Measurements from ENCODE around the gene FOXS1. TPM values are rescaled to one million over a fixed set of nuclear protein-coding genes. Genes with fewer than 3 reads are reported as not detected.
"Not testable (repeated sequence)": the region's sequence is repeated elsewhere in the genome, so short reads cannot be mapped to it uniquely, and the experiment has no call there.

Gene FOXS1
- polyA plus RNA-seq, 6 donors from 2014 or later = not detected

DNA sequence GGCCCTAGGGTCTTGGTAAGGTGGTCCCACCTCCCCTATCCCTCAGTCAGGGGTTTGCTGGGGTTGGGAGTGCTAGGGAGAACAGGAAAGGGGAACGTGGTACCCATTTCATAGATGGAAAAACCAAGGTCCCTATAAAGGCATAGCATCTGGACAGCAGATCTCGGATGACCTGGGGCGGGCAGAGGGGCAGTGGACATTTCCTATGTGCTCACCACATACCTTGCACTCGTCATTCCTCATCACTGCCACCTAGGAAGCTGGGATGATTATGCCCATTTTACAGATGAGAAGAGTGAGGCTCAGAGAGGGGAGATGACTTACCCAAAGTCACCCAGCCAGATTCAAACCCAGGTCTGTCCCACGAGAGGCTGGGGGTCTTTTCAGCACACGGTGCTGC lies 14.2 kb downstream of the FOXS1 start:
- peaks cover 0 to 5% (median 4%) of the 10 kb centered on the region in 3 donors for H3K4me1 Mint-ChIP-seq
- peak overlapping the region in 1 of 6 donors; percentile 44 for H3K27ac Mint-ChIP-seq
- DNase-seq (no peak), ATAC-seq (ENCODE audit: low read depth in 2 of 2) (no peak)
- H3K27me3 Mint-ChIP-seq = no peaks in the 10 kb centered on the region
- H3K4me3 Mint-ChIP-seq = no peak overlapping the region
- no peaks in the 10 kb centered on the region for H3K36me3 Mint-ChIP-seq
- no peaks in the 10 kb centered on the region for H3K9me3 Mint-ChIP-seq

GRCh38 chr20:31830406-31830981 lies 14.9 kb downstream of the FOXS1 start:
- DNase-seq = no peak
- Mint-ChIP-seq H3K9me3 (no peaks in the 10 kb centered on the region), H3K36me3 (no peaks in the 10 kb centered on the region), H3K27me3 (no peaks in the 10 kb centered on the region), H3K4me1 (no peaks in the 10 kb centered on the region), H3K4me3 (no peak overlapping the region), H3K27ac (no peak overlapping the region)
- no peak for ATAC-seq (ENCODE audit: low read depth in 2 of 2)

DNA sequence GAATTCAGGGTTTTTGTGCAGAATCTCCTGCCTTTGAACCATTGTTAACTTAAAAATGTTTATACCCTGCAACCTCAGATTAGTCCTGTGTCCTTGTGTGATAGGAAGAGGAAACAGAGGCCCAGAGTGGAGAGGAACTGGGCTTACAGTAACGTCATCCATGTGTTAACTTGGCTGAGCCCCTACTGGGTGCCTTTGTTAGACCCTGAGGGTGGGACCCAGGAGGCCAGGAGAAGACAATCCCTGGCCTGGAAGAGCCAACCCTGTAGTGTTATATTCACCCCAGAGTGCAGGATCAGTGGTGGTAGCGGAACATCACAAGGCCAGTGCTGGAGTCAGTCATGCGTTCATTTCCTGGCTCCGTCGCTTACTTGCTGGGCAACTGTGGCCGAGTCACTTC lies 15.7 kb downstream of the FOXS1 start:
- H3K4me3 Mint-ChIP-seq = no peak overlapping the region
- H3K27ac Mint-ChIP-seq = peak overlapping the region in 1 of 6 donors; percentile 60
- H3K27me3 Mint-ChIP-seq = no peaks in the 10 kb centered on the region
- no peaks in the 10 kb centered on the region for H3K36me3 Mint-ChIP-seq
- H3K9me3 Mint-ChIP-seq = no peaks in the 10 kb centered on the region
- DNase-seq (no peak), ATAC-seq (ENCODE audit: low read depth in 2 of 2) (no peak)
- no peaks in the 10 kb centered on the region for H3K4me1 Mint-ChIP-seq

GRCh38 chr20:31828016-31828415 lies 17.4 kb downstream of the FOXS1 start:
- not testable (repeated sequence) for ATAC-seq (ENCODE audit: low read depth in 2 of 2); H3K4me3 Mint-ChIP-seq; H3K9me3 Mint-ChIP-seq; H3K36me3 Mint-ChIP-seq; DNase-seq; H3K27ac Mint-ChIP-seq; H3K27me3 Mint-ChIP-seq; H3K4me1 Mint-ChIP-seq

DNA sequence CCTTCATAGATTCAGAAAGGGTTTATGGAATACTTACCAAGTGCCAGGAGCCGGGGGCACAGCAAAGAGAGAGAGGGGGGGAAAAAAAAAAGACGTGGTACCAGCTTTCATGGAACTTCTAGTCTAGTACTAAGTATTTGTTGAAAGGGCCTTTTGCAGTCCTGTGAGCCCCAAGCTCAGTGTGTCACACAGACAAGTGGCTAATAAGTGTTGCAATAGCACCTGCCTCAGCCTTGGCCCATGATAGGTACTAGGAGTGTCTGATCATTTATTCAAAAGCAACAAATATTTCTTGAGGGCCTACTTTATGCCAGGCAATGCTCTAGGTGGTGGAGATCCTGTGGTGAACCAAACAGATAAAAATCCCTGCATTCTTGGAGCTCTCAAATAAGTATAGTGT lies 18.3 kb downstream of the FOXS1 start:
- Mint-ChIP-seq H3K36me3 (no peaks in the 10 kb centered on the region), H3K9me3 (no peaks in the 10 kb centered on the region), H3K4me1 (peaks cover 0 to 10% (median 4%) of the 10 kb centered on the region in 3 donors), H3K27me3 (peaks cover 0 to 5% (median 0%) of the 10 kb centered on the region in 3 donors), H3K27ac (no peak overlapping the region), H3K4me3 (no peak overlapping the region)
- DNase-seq (no peak), ATAC-seq (ENCODE audit: low read depth in 2 of 2) (no peak)

- no peaks in the 10 kb centered on the region for H3K36me3 Mint-ChIP-seq
- H3K27me3 Mint-ChIP-seq = peaks cover 0 to 11% (median 0%) of the 10 kb centered on the region in 3 donors
Measured at GRCh38 chr20:31826074-31826473, 19.3 kb downstream of the FOXS1 start.

GRCh38 chr20:31824554-31825313 lies 20.7 kb downstream of the FOXS1 start:
- ATAC-seq (ENCODE audit: low read depth in 2 of 2) = no peak
- H3K4me3 Mint-ChIP-seq = no peak overlapping the region
- no peaks in the 10 kb centered on the region for H3K9me3 Mint-ChIP-seq
- peaks cover 0 to 11% (median 4%) of the 10 kb centered on the region in 3 donors for H3K4me1 Mint-ChIP-seq
- no peak for DNase-seq
- no peak overlapping the region for H3K27ac Mint-ChIP-seq
- H3K27me3 Mint-ChIP-seq = peaks cover 0 to 11% (median 0%) of the 10 kb centered on the region in 3 donors
- H3K36me3 Mint-ChIP-seq = no peaks in the 10 kb centered on the region

More at GRCh38 chr20:31826074-31826473, 19.3 kb downstream of the FOXS1 start:
- H3K4me1 Mint-ChIP-seq = peaks cover 0 to 11% (median 4%) of the 10 kb centered on the region in 3 donors
- H3K4me3 Mint-ChIP-seq = no peak overlapping the region
- no peak overlapping the region for H3K27ac Mint-ChIP-seq
- no peak for ATAC-seq (ENCODE audit: low read depth in 2 of 2)
- H3K9me3 Mint-ChIP-seq = no peaks in the 10 kb centered on the region
- DNase-seq = no peak

DNA sequence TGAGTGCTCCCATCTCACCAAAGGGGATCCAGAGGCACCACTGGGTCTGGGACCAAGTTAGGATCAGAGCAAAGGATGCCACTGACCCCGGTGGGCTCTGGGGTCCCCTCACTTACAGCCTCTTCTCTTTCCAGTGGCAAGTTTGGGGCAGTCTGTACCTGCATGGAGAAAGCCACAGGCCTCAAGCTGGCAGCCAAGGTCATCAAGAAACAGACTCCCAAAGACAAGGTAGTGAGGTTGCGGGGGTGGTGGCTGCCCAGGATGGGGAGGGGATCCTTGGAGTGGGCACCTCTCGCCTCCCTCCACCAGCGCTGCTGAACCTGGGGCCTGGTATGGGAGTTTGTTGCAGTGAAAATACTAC lies 21.3 kb downstream of the FOXS1 start:
- H3K4me1 Mint-ChIP-seq = peaks cover 0 to 11% (median 4%) of the 10 kb centered on the region in 3 donors
- H3K9me3 Mint-ChIP-seq = no peaks in the 10 kb centered on the region
- no peaks in the 10 kb centered on the region for H3K36me3 Mint-ChIP-seq
- peaks cover 0 to 11% (median 0%) of the 10 kb centered on the region in 3 donors for H3K27me3 Mint-ChIP-seq
- no peak for ATAC-seq (ENCODE audit: low read depth in 2 of 2)
- no peak for DNase-seq
- no peak overlapping the region for H3K4me3 Mint-ChIP-seq
- peak overlapping the region in 1 of 6 donors; percentile 20 for H3K27ac Mint-ChIP-seq

DNA sequence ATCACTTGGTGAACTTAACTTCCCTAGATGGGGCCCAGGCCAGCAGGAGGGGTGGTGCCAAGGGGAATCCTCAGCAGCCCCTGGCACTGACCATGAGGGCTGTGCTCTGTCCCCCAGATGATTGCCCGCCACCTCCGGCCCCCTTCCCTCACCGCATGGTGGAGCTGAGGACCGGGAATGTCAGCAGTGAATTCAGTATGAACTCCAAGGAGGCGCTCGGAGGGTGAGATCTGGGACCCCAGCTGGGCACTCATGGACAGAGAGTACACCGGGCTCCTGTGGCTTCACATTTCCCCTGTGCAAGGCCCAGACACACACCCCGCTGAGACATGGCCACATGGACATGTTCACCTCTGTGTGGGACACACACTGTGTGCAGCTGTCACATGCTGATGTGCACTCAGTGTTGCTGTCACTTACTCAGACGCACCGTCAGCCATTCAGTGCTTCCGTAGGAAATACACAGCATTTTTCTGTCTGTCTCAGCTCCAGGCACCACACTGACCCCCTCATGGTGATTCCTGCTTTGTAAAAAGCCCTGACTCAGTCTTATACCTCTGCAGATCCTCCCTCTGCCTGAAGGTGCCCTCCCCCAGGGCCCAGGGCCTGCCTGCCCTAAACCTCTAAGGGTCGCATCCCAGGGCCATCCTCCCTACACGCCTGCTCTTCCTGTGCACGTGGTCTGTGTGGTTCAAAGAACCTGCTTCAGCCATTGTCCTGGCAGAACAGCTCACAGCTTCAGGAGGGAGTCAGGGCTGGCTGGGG lies 21.9 kb downstream of the FOXS1 start:
- DNase-seq = no peak
- no peaks in the 10 kb centered on the region for H3K9me3 Mint-ChIP-seq
- H3K27ac Mint-ChIP-seq = no peak overlapping the region
- ATAC-seq (ENCODE audit: low read depth in 2 of 2) = no peak
- H3K4me3 Mint-ChIP-seq = no peak overlapping the region
- no peaks in the 10 kb centered on the region for H3K36me3 Mint-ChIP-seq
- H3K4me1 Mint-ChIP-seq = peaks cover 0 to 11% (median 4%) of the 10 kb centered on the region in 3 donors
- H3K27me3 Mint-ChIP-seq = peaks cover 0 to 11% (median 0%) of the 10 kb centered on the region in 3 donors

DNA sequence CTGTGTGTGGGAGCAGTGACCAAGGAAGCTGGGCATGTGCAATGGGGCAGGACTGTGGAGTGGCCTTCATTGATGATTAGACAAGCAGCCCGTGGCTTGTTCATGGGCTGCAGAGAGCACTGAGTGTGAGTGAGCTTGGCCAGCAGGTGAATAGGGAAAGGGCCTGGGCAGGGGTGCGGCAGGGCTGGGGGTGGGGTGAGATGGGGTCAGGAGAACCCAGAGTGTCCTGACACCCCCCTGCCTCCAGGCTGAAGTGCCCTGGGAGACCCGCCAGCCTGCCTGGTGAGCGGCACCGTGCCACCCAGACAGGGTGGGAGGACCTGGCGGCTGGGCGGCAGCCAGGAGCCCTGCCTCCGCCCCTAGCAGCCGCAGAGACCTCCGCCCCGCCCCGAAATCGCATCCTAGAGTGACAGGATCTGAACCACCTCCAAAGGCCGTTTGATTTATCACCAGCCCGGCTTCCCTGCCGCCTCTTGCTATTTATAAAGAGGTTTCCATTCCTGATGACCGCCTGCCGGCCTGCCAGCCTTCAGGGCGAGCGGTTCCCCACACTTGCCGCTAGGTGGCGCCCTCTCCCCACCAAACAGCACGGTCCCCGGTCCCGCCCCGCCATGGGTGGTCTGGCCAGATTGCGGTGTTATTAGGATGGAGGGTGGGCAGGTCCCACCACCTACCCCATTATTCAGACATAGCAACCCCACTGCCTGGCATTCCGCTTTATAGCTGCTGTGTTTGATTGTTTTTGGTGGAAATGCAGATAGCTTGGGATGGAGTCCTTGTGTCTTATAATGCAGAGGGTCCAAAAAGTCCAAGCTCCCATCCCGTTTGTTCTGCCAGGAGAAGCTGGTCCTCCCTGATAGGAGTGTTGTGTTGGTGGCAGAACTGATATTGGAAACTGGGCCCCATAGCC lies 22.7 kb downstream of the FOXS1 start:
- no peaks in the 10 kb centered on the region for H3K36me3 Mint-ChIP-seq
- H3K4me3 Mint-ChIP-seq = peak overlapping the region in 2 of 8 donors; percentile 22 to 64
- peaks cover 0 to 11% (median 0%) of the 10 kb centered on the region in 3 donors for H3K27me3 Mint-ChIP-seq
- H3K27ac Mint-ChIP-seq = peak overlapping the region in 1 of 6 donors; percentile 34
- H3K4me1 Mint-ChIP-seq = peaks cover 0 to 11% (median 4%) of the 10 kb centered on the region in 3 donors
- DNase-seq = peak; percentile 70
- ATAC-seq (ENCODE audit: low read depth in 2 of 2) = peak; percentile 89 to 90
- no peaks in the 10 kb centered on the region for H3K9me3 Mint-ChIP-seq

DNA sequence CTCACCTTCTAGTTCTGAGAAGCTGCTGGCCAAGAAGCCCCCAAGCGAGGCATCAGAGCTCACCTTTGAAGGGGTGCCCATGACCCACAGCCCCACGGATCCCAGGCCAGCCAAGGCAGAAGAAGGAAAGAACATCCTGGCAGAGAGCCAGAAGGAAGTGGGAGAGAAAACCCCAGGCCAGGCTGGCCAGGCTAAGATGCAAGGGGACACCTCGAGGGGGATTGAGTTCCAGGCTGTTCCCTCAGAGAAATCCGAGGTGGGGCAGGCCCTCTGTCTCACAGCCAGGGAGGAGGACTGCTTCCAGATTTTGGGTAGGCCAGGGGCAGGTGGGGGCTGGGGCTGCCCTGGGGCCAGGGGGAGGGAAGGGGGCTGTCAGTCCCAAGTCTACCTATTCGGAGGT lies 24.0 kb downstream of the FOXS1 start:
- H3K27me3 Mint-ChIP-seq = peaks cover 0 to 11% (median 0%) of the 10 kb centered on the region in 3 donors
- H3K4me1 Mint-ChIP-seq = peaks cover 0 to 11% (median 4%) of the 10 kb centered on the region in 3 donors

GRCh38 chr20:31820228-31820627 lies 25.2 kb downstream of the FOXS1 start:
- H3K9me3 Mint-ChIP-seq = no peaks in the 10 kb centered on the region
- peaks cover 0 to 11% (median 4%) of the 10 kb centered on the region in 3 donors for H3K4me1 Mint-ChIP-seq
- ATAC-seq (ENCODE audit: low read depth in 2 of 2) (no peak), DNase-seq (no peak)
- peaks cover 0 to 11% (median 0%) of the 10 kb centered on the region in 3 donors for H3K27me3 Mint-ChIP-seq
- H3K36me3 Mint-ChIP-seq = no peaks in the 10 kb centered on the region
- no peak overlapping the region for H3K4me3 Mint-ChIP-seq
- H3K27ac Mint-ChIP-seq = no peak overlapping the region

More for the DNA sequence above, 24.0 kb downstream of the FOXS1 start:
- Mint-ChIP-seq H3K4me3 (no peak overlapping the region), H3K9me3 (no peaks in the 10 kb centered on the region), H3K36me3 (no peaks in the 10 kb centered on the region), H3K27ac (peak overlapping the region in 1 of 6 donors; percentile 20)
- ATAC-seq (ENCODE audit: low read depth in 2 of 2) = no peak
- no peak for DNase-seq
